Adrenal gland (tissue), 12 donors: Measurements from ENCODE around the gene ITGB4. TPM values are rescaled to one million over a fixed set of nuclear protein-coding genes. Genes with fewer than 3 reads are reported as not detected.

Experiments used
- DNase-seq, 7 donors: peaks; one replicate each; pipeline ENCODE4 v3.0.0-alpha.2; 2019 to 2020
- H3K27ac ChIP-seq, 5 donors: fragments of 200-600 bp; sonication (generic) in 4 of 5; 1 replicate in 3 of 5; 2 replicates in 2 of 5; pipeline versions ENCODE4 v1.5.1 to v1.8.0; 2016 to 2020; ENCODE audit warnings: mild to moderate bottlenecking in 1 of 5
- H3K27me3 ChIP-seq: fragments of 200-600 bp; 2 replicates; pipeline ENCODE4 v1.8.0; 2021
- H3K36me3 ChIP-seq, 2 donors: fragments of 200-600 bp; replicated peaks in 1 of 2; 1 replicate in 1 of 2; 2 replicates in 1 of 2; pipeline versions ENCODE4 v1.5.1 to v1.8.0; 2018 to 2022
- H3K4me1 ChIP-seq, 2 donors: fragments of 200-600 bp; replicated peaks in 1 of 2; 1 replicate in 1 of 2; 2 replicates in 1 of 2; pipeline versions ENCODE4 v1.5.1 to v1.8.0; 2018 to 2021
- H3K4me3 ChIP-seq, 4 donors: fragments of 200-600 bp; sonication (generic) in 3 of 4; one replicate each; pipeline ENCODE4 v1.5.1; 2016 to 2018
- H3K9me3 ChIP-seq, 3 donors: fragments of 200-600 bp; sonication (generic) in 1 of 3; replicated peaks in 1 of 3; 1 replicate in 2 of 3; 2 replicates in 1 of 3; pipeline versions ENCODE4 v1.5.1 to v1.8.0; 2016 to 2021
- CTCF ChIP-seq, 6 experiments: fragments of 450-650 bp in 4 of 6; fragments of 200-600 bp in 2 of 6; sonication (generic) in 1 of 6; IDR thresholded peaks; 1 replicate in 5 of 6; 2 replicates in 1 of 6; pipeline versions ENCODE4 v1.5.1 to v1.8.0; 2016 to 2021; ENCODE audit warnings: antibody characterized with exemption in 6 of 6, mild to moderate bottlenecking in 2 of 6, moderate library complexity in 1 of 6
- POLR2A ChIP-seq, 2 donors: fragments of 450-650 bp; IDR thresholded peaks; one replicate each; pipeline ENCODE4 v1.6.1; 2017; ENCODE audit warnings: antibody characterized with exemption in 2 of 2, mild to moderate bottlenecking in 2 of 2, moderate library complexity in 1 of 2
- WGBS, 4 donors: extraction: QIAGEN DNeasy Blood & Tissue Kit in 2 of 4; methylation state at CpG; one replicate each; pipeline versions ENCODE4 v1.1.5 to v1.1.7; 2013 to 2017; 5-methylcytosine and 5-hydroxymethylcytosine counted together
- intact Hi-C, 2 donors: fragments of 100-400 bp; cut with DNase I; formaldehyde crosslinking; loops; one replicate each; pipeline versions ENCODE4 v1.14.1 to v1.15.0; 2022 to 2023
- polyA plus RNA-seq, 3 donors: library from polyadenylated mRNA; stranded (reverse); fragments of 200-250 nt in 2 of 3; fragments of 350-450 nt in 1 of 3; fragmentation: Illumina TruSeq in 1 of 3; extraction: RNeasy Lipid Tissue Mini Kit (QIAGEN cat#74804) in 1 of 3; gene quantifications; one replicate each; pipeline ENCODE4 v1.2.3, GENCODE V29; 2013 to 2014
- total RNA-seq, 9 donors: library from RNA; depleted of rRNA in 4 of 9; stranded (reverse); fragments of >200 nt in 4 of 9; fragments of 120-200 nt in 1 of 9; fragmentation: NEBNext Ultra II Directional in 1 of 9; extraction: Animal tissue kit (Norgen Biotek cat#: 25700) in 1 of 9; gene quantifications; one replicate each; pipeline versions ENCODE4 v1.1.0 to v1.2.4, GENCODE V29; 2013 to 2023
- donor health status: healthy with polysubstance abuse.
- donor health status: Bipolar disorder and iron deficiency.
- donor health status: DM: yes; HTN: yes; CAD: no.
- donor health status: DM: no; HTN: no; CAD: no.
- donor health status: DM: no; HTN: no; CAD: no.
- donor health status: DM: yes; HTN: yes; CAD: no.

The ITGB4 gene
- total and polyA plus RNA-seq, 12 donors = 1.00 to 12.5 (median 6.9) TPM

DNA sequence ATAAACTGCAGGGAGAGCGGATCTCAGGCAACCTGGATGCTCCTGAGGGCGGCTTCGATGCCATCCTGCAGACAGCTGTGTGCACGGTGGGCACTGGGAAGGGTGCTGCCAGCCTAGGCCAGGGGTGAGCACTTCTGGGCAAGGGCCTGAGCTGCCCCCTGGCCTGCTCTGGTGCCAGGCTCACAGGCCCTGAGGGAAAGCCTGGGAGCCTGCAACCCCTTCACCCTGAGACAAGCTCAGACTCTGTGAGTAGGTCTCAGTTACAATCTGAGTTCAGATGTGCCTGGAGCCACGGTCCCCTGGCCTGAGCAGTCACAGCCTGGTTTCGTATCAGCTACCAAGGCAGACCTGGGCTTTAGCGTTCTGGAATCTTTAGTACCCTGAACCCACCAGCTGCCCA, 8.1 kb downstream of the ITGB4 start:
- Histone ChIP-seq H3K4me3 (no peak overlapping the region), H3K27ac (no peak overlapping the region), H3K4me1 (no peaks in the 10 kb centered on the region), H3K36me3 (no peaks in the 10 kb centered on the region), H3K9me3 (no peaks in the 10 kb centered on the region), H3K27me3 (no peaks in the 10 kb centered on the region)
- 77 to 91% (median 88%) methylated on average over 7 of the region's 7 CpGs for WGBS, 4 donors
- intact Hi-C loops = no loop called here
- TF ChIP-seq POLR2A (IDR thresholded peaks at IDR 0.05) (no peak), CTCF (IDR thresholded peaks at IDR 0.05) (no peak)
- DNase-seq = no peak

- 78 to 95% (median 90%) methylated on average over 12 to 24 of the region's 24 CpGs for WGBS, 4 donors
- H3K4me1 ChIP-seq = no peaks in the 10 kb centered on the region
- intact Hi-C loops = no loop called here
Observed at GRCh38 chr17:75730065-75730464, 8.8 kb downstream of the ITGB4 start.

GRCh38 chr17:75731086-75731715, 9.9 kb downstream of the ITGB4 start:
- intact Hi-C loops = no loop called here
- 81 to 89% (median 88%) methylated on average over 13 to 26 of the region's 26 CpGs for WGBS, 4 donors
- TF ChIP-seq CTCF (IDR thresholded peaks at IDR 0.05) (no peak), POLR2A (IDR thresholded peaks at IDR 0.05) (no peak)
- Histone ChIP-seq H3K27me3 (no peaks in the 10 kb centered on the region), H3K4me3 (no peak overlapping the region), H3K4me1 (no peaks in the 10 kb centered on the region), H3K9me3 (no peaks in the 10 kb centered on the region), H3K27ac (no peak overlapping the region), H3K36me3 (no peaks in the 10 kb centered on the region)
- DNase-seq = no peak

More at GRCh38 chr17:75730065-75730464, 8.8 kb downstream of the ITGB4 start:
- H3K27me3 ChIP-seq = no peaks in the 10 kb centered on the region
- DNase-seq = no peak
- H3K9me3 ChIP-seq = no peaks in the 10 kb centered on the region
- no peaks in the 10 kb centered on the region for H3K36me3 ChIP-seq
- H3K4me3 ChIP-seq = no peak overlapping the region
- TF ChIP-seq CTCF (IDR thresholded peaks at IDR 0.05) (no peak), POLR2A (IDR thresholded peaks at IDR 0.05) (no peak)
- no peak overlapping the region for H3K27ac ChIP-seq

DNA sequence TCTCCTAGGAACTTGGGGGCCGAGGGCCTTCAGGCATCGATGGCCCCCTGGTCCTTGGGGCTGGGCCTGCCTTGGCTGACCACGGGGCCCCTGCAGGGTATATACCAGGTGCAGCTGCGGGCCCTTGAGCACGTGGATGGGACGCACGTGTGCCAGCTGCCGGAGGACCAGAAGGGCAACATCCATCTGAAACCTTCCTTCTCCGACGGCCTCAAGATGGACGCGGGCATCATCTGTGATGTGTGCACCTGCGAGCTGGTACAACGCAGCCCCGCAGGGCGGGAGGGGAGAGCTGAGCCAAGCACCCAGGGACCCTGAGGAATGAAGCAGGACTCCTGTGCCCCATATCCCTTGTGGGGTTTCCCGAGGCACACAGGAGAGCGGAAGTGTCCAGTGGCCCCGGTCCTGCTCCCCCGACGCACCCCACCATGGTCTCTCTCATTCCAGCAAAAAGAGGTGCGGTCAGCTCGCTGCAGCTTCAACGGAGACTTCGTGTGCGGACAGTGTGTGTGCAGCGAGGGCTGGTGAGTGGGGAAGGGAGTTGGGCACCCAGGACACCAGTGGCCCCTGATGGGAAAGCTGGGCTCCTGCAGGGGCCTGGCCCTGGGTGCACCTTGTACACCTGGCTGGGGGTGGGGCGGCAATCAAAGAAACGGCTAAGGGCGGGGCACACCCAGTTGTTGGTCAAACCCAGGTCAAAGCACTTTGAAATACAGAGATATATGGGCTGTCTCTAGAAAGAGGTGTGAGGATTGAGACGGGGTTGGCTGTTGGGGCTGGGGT, 10.6 kb downstream of the ITGB4 start:
- Histone ChIP-seq H3K36me3 (no peaks in the 10 kb centered on the region), H3K4me1 (no peaks in the 10 kb centered on the region), H3K4me3 (no peak overlapping the region), H3K27ac (no peak overlapping the region), H3K9me3 (no peaks in the 10 kb centered on the region), H3K27me3 (no peaks in the 10 kb centered on the region)
- no peak for TF ChIP-seq CTCF (IDR thresholded peaks at IDR 0.05)
- TF ChIP-seq POLR2A (IDR thresholded peaks at IDR 0.05) = no peak
- intact Hi-C loops = no loop called here
- DNase-seq = no peak
- 75 to 86% (median 84%) methylated on average over 12 to 31 of the region's 31 CpGs for WGBS, 4 donors
